RWPE1 (cell line): Measurements from ENCODE around the gene YLPM1.
A peak's percentile ranks its signal among the peaks of the same experiment; 100 is the strongest.

Experiments used
- CTCF ChIA-PET: fragments of 350-600 bp; sonication (Branson Sonifier 250); formaldehyde crosslinking; extraction: SDS; loops from one replicate; lab custom pipeline; 2021; lab: Yijun Ruan, JAX
- POLR2A ChIA-PET: fragments of 400-600 bp; formaldehyde crosslinking; extraction: SDS; loops from one replicate; lab custom pipeline; 2020; ENCODE audit warnings: antibody characterized with exemption; ENCODE audit not compliant: low non-redundant PET; lab: Yijun Ruan, JAX
- DNase-seq: peaks from one replicate; pipeline ENCODE4 v3.0.0; 2012; ENCODE audit warnings: low spot score
- H3K27ac ChIP-seq: fragments of 450-650 bp; 2 replicates; pipeline ENCODE4 v1.5.1; 2017
- TF ChIP-seq, protein P1 (sequence below): fragments of 450-650 bp; conservative IDR thresholded peaks from 2 replicates; pipeline ENCODE4 v1.5.1; 2017; ENCODE audit warnings: low read depth, mild to moderate bottlenecking

YLPM1 gene, protein sequence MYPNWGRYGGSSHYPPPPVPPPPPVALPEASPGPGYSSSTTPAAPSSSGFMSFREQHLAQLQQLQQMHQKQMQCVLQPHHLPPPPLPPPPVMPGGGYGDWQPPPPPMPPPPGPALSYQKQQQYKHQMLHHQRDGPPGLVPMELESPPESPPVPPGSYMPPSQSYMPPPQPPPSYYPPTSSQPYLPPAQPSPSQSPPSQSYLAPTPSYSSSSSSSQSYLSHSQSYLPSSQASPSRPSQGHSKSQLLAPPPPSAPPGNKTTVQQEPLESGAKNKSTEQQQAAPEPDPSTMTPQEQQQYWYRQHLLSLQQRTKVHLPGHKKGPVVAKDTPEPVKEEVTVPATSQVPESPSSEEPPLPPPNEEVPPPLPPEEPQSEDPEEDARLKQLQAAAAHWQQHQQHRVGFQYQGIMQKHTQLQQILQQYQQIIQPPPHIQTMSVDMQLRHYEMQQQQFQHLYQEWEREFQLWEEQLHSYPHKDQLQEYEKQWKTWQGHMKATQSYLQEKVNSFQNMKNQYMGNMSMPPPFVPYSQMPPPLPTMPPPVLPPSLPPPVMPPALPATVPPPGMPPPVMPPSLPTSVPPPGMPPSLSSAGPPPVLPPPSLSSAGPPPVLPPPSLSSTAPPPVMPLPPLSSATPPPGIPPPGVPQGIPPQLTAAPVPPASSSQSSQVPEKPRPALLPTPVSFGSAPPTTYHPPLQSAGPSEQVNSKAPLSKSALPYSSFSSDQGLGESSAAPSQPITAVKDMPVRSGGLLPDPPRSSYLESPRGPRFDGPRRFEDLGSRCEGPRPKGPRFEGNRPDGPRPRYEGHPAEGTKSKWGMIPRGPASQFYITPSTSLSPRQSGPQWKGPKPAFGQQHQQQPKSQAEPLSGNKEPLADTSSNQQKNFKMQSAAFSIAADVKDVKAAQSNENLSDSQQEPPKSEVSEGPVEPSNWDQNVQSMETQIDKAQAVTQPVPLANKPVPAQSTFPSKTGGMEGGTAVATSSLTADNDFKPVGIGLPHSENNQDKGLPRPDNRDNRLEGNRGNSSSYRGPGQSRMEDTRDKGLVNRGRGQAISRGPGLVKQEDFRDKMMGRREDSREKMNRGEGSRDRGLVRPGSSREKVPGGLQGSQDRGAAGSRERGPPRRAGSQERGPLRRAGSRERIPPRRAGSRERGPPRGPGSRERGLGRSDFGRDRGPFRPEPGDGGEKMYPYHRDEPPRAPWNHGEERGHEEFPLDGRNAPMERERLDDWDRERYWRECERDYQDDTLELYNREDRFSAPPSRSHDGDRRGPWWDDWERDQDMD (N-terminal part only)

DNA sequence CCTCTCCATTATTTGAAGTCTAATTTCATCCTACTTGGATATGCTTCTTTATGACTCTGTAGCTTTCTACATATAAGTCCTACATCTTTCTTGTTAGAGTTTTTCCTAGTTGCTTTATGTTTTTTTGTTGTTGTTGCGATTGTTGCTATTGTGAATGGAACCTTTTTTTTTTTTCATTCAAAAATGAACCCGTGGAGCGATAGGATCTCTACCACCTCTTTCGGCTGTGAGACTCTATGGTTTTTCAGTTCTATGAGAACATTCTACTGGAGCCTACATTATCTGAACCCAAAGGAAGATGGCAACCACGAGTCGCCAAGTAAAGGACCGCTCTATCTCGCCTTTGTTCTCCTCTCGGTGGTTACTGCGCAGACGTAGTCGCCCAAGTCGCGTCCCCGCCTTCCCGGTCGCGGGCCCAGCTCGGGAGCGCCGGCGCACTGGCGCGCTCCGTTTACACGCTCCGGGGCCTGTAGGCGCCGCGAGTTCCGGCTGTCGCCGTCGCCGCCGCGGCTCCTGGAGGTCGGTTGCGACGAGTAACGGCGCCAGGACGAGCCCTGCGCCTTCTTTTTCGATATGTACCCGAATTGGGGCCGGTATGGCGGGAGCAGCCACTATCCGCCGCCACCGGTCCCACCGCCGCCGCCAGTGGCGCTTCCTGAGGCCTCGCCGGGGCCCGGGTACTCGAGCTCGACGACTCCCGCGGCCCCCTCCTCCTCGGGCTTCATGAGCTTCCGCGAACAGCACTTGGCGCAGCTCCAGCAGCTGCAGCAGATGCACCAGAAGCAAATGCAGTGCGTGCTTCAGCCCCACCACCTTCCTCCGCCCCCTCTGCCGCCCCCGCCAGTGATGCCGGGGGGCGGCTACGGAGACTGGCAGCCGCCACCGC, at the start of gene YLPM1:
Gene YLPM1 (plus strand): TSS at position 400 of the 886 bp plus-strand sequence. CDS start 174 bp downstream, at position 574.
- POLR2A ChIA-PET: interaction anchor here (0.9 kb wide), 1 partner anchor 14 kb away, joined by 4 read pairs; no protein-coding TSS in a partner anchor

DNA sequence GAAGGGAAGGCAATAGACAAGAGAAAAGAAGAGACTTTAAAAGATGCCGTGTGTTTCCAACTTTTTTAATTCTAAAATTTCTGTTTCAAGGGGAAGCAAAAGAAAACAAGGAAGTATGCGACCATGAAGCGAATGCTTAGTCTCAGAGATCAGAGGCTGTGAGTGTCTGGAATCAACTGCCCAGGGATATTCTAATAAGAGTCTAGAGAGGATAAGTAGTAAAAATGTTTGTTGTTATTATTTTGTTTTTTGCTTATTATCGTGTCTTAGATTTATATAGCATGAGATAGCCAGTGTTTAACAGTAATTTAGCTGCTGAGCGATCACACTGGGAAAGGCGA, 49.8 kb upstream of the YLPM1 start:
- ChIA-PET CTCF (interaction anchor here (0.6 to 0.7 kb wide), 2 partner anchors 61 to 64 kb away, joined by 3 read pairs; no protein-coding TSS in a partner anchor), POLR2A (no interaction called here)
- no peak overlapping the region for H3K27ac ChIP-seq
- TF ChIP-seq, protein P1, sequence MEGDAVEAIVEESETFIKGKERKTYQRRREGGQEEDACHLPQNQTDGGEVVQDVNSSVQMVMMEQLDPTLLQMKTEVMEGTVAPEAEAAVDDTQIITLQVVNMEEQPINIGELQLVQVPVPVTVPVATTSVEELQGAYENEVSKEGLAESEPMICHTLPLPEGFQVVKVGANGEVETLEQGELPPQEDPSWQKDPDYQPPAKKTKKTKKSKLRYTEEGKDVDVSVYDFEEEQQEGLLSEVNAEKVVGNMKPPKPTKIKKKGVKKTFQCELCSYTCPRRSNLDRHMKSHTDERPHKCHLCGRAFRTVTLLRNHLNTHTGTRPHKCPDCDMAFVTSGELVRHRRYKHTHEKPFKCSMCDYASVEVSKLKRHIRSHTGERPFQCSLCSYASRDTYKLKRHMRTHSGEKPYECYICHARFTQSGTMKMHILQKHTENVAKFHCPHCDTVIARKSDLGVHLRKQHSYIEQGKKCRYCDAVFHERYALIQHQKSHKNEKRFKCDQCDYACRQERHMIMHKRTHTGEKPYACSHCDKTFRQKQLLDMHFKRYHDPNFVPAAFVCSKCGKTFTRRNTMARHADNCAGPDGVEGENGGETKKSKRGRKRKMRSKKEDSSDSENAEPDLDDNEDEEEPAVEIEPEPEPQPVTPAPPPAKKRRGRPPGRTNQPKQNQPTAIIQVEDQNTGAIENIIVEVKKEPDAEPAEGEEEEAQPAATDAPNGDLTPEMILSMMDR: no peak
- no peak for DNase-seq

More for the DNA sequence above, at the start of gene YLPM1:
- TF ChIP-seq, protein P1: peak; percentile 73
- CTCF ChIA-PET: interaction anchor here (0.5 to 1.6 kb wide), 9 partner anchors 12 to 547 kb away, joined by 3 to 6 read pairs (median 3); no protein-coding TSS in a partner anchor
- peak within 1 kb of the TSS; percentile 83 for H3K27ac ChIP-seq
- peak; percentile 91 for DNase-seq

- ChIA-PET POLR2A (no interaction called here), CTCF (interaction anchor here (0.7 kb wide), 2 partner anchors 88 to 111 kb away, joined by 3 to 5 read pairs; no protein-coding TSS in a partner anchor)
- DNase-seq: no peak
- TF ChIP-seq, protein P1: no peak
- H3K27ac ChIP-seq: no peak overlapping the region
Measured at GRCh38 chr14:74720526-74720925, 42.6 kb upstream of the YLPM1 start.

DNA sequence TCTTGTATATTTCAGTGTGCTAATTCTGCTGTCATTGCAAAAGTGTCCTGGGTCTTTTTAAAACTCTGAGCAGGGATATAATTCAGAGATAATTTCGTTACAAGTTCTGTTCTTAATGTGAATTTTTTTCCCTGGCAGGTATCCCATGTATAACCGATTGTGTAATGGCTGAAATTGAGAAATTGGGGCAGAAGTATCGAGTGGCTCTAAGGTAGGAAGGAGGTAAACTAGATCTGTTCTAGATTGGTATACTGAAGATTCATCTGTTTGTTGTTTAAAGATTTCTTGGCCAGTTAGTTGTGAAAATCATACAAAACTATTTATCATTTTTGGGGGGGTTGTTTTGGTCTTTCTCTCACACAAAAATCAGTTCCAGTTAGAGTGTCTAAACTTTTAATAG, 40.0 kb upstream of the YLPM1 start:
- CTCF ChIA-PET: interaction anchor here (0.6 kb wide), 1 partner anchor 27 kb away, joined by 3 read pairs; no protein-coding TSS in a partner anchor

GRCh38 chr14:74732387-74732786, 30.7 kb upstream of the YLPM1 start:
- DNase-seq: no peak
- ChIA-PET CTCF (no interaction called here), POLR2A (no interaction called here)
- H3K27ac ChIP-seq: no peak overlapping the region
- TF ChIP-seq, protein P1: no peak

More for the DNA sequence above, 40.0 kb upstream of the YLPM1 start:
- no peak for DNase-seq
- no peak overlapping the region for H3K27ac ChIP-seq
- TF ChIP-seq, protein P1: no peak
- POLR2A ChIA-PET: no interaction called here
